Right renal cortex interstitium (tissue), 3 donors: ENCODE measurements around the gene ADGRG6. TPM values are rescaled to one million over a fixed set of nuclear protein-coding genes. Genes with fewer than 3 reads are reported as not detected.

ENCODE experiments used
- DNase-seq, 3 donors: peaks; one replicate each; pipeline ENCODE4 v3.0.0-alpha.2; 2013; ENCODE audit warnings: low read depth in 3 of 3, low spot score in 2 of 3
- polyA plus RNA-seq, 3 donors: library from polyadenylated mRNA; unstranded; fragments of 120-200 nt; gene quantifications; one replicate each; pipeline ENCODE4 v1.2.1, GENCODE V29; 2013; ENCODE audit not compliant: insufficient read length in 3 of 3

The ADGRG6 gene
- polyA plus RNA-seq, 3 donors, result 29.3 to 31.3 (median 30.0) TPM

DNA sequence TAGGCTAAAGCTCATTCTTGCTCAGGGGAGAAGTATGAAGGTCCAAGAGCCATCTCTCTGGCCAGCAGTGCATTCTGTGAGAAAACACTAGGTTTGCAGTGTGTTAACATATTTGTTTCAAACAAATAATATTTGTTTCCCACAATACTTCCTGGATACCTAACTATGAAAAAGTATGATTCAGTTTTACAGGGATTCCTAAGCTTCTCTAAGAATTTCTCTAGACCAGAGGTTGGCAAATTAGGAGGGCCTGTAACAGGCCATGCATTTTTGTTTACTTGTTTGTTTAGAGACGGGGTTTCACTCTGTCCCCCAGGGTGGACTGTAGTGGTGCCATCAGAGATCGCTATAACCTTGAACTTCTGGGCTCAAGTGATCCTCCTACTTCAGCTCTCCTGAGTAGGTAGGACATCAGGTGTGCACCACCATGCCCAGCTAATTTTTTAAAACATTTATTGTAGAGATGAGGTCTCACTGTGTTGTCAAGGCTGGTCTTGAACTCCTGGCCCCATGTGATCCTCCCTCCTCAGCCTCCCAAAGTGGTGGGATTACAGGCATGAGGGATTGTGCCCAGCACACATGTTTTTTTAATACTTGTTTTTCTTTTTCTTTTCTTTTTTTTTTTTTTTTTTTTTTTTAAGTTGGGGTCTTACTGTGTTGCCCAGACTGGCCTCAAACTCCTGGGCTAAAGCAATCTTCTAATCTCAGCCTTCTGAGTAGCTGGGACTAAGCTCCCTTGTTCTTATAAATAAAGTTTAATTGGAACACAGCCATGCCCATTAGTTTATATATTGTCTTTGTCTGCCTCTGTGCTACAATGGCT, 71.7 kb downstream of the ADGRG6 start:
- DNase-seq, result no peak

GRCh38 chr6:142374091-142374770, 72.4 kb downstream of the ADGRG6 start:
- no peak for DNase-seq

- peak in 1 of 3 donors; percentile 39 for DNase-seq
These were observed 73.3 kb downstream of the ADGRG6 start for GRCh38 chr6:142374965-142375733.

GRCh38 chr6:142376115-142376514, 74.3 kb downstream of the ADGRG6 start:
- DNase-seq, result no peak

- no peak for DNase-seq
These were observed 75.1 kb downstream of the ADGRG6 start for GRCh38 chr6:142376800-142377496.

DNA sequence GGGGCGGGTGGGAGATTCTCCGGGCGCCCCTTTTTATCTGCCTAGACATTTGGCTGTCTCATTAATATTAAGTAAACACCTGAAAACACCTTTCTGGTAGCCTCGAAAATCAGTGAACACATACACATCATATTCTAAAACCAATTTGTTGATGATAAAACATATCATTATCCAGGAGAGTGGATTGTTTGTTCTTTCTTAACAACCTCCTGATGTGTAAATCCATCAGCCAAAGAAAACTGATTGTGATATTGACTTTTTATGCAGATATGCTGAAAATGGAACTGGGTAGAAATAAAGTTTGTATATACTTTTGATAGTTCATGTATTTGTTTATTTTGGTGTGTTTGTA, 75.7 kb downstream of the ADGRG6 start:
- DNase-seq, result no peak

DNA sequence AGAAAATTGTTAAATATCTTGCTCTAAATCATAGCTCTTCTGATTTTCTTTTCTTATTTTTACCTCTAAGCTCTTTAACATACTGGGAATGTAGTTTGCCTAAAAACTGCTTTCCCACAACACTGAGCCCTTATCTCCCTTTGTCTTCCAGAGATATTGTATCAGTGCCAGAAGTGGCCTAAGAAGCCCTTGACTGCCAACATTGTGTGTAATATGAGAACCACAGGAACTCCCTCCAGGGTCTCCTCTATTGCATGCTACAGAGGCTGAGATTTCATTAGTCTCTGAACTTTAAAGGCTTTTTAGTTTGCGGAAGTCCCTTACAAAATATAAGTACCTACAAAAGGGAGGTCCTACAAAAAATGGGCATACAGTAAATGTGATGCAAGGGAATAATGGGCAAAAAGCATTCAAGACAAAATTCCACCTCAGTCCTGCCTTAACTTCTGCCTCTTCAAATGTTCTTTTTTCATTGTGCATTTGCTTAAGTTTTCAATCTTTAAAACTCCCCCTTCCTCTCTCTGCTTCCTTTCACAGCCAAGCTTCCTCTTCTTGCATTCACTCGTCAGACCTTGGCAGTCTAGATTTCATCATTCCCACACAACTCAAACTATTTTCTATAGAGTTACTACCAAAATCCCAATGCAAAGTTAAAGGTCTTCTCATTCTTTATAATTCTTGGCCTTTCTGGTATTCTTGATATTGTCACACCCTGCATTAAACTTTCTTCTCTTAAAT, 76.5 kb downstream of the ADGRG6 start:
- peak in 1 of 3 donors; percentile 29 for DNase-seq

DNA sequence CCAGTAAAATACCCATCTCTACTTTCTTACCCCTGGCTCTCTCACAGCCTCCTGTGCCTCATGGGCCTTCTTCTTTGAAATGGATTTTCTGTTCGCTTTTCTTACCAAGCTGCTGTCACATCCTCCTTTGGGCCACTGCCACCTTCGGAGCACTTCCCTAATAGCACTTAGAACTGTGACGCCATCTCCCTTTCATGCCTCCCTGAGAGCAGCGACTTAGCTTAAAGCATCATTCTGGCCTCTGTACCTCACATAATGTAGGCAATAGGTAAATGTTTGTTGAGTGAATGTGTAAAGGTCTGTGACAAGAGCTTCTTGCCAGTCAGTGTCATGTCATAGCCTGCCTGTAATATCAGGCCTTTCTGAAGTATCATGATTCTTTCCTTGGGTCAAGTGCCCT, 78.8 kb downstream of the ADGRG6 start:
- no peak for DNase-seq

DNA sequence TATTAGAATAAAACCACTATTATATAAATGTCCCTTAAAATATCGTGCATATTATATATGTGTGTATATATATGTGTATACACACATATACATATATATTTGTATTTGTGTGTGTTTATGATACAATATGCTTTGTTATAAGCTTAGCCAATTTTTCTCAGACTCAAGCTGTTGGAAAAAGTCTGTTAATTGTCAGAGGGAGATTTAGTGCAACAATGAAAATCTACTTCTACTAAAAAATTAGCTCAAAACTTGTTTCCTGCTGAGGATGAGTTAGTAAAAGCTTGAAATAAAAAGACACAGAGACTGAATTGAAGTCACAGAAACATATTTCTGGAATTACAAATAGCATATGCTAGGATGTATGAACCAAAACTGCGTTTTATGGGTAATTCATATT, 79.4 kb downstream of the ADGRG6 start:
- no peak for DNase-seq

- DNase-seq, result no peak
These were observed 80.1 kb downstream of the ADGRG6 start for GRCh38 chr6:142381845-142382378.

GRCh38 chr6:142384519-142385254, 82.9 kb downstream of the ADGRG6 start:
- DNase-seq, result no peak

- DNase-seq, result no peak
These were observed 83.5 kb downstream of the ADGRG6 start for GRCh38 chr6:142385352-142385751.

DNA sequence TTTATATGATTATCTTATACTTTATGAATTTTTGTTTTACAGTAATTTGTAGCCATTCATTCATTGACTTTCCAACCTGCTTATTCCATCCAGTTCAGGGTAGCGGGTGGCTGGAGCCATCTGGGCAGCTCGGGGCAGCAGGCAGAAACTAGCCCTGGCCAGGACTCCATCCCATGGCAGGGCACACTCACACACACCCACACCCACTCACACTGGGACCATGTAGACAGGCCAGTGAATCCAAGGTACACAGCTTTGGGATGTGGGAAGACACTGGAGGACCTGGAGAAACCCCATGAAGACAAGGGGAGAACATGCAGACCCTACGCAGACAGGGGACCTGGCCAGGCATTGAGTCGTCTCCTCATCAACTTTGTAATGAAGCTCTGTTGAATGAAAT, 84.8 kb downstream of the ADGRG6 start:
- DNase-seq, result no peak

GRCh38 chr6:142387997-142388815, 86.4 kb downstream of the ADGRG6 start:
- no peak for DNase-seq

DNA sequence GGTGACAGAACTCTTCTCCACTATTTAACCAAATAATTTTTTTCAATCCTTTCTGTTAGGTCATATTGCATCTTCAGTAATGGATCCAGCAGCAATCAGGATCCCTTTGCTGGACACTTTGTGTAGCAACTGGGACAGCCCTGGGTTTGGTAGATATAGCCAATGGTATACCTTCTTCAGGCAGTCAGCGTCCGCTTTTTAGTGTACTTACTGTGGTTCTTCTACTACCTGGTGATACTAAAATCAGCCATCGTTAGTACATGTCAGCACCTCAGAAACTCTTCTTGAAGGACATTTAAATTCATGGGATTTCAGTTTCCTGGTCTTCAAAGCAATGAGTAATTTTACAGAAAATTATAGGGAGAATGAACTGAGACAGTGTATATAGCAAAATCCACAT, 93.5 kb downstream of the ADGRG6 start:
- DNase-seq, result no peak

GRCh38 chr6:142395768-142396231, 94.0 kb downstream of the ADGRG6 start:
- no peak for DNase-seq

GRCh38 chr6:142398353-142398752, 96.5 kb downstream of the ADGRG6 start:
- DNase-seq, result no peak

DNA sequence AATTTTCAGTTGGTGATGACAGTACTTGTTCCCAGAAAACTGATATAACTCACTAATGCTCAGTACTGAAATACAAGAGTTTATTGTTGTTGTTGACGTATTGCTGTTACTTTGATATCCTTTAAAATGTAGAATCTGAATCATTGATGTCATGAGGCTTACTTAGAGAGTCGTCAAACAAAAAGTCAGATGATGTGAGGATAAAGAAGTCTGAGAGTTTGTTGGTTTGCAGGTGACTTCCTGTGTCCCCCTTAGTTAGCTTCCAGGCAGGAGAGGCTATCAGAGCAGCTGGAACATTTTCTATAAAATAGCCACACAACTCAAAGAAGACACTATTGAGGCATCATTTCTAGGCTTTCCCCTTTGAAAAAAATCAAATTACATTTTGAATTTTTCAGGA, 97.9 kb downstream of the ADGRG6 start:
- DNase-seq, result no peak
